Urinary bladder (tissue), 4 donors: ENCODE results near the gene PYCARD. TPM values are rescaled to one million over a fixed set of nuclear protein-coding genes. Genes with fewer than 3 reads are reported as not detected.
A peak's percentile ranks its signal among the peaks of the same experiment; 100 is the strongest.
"Not testable (repeated sequence)": the region's sequence is repeated elsewhere in the genome, so short reads cannot be mapped to it uniquely, and the experiment has no call there.

ENCODE experiments used
- DNase-seq: peaks from one replicate; pipeline ENCODE4 v3.0.0-alpha.2; 2015; ENCODE audit errors: extremely low spot score
- H3K27ac ChIP-seq: one replicate; pipeline ENCODE4 v1.5.1; 2013; ENCODE audit warnings: low read depth, mild to moderate bottlenecking, moderate library complexity
- H3K36me3 ChIP-seq: one replicate; pipeline ENCODE4 v1.6.1; 2013; ENCODE audit warnings: mild to moderate bottlenecking, moderate library complexity; ENCODE audit not compliant: insufficient read depth
- H3K4me1 ChIP-seq: one replicate; pipeline ENCODE4 v1.6.1; 2013; ENCODE audit warnings: mild to moderate bottlenecking, moderate library complexity; ENCODE audit not compliant: insufficient read depth
- H3K4me3 ChIP-seq: one replicate; pipeline ENCODE4 v1.5.1; 2013; ENCODE audit warnings: low read depth, low read length
- WGBS: extraction: QIAGEN DNeasy Blood & Tissue Kit; methylation state at CpG from one replicate; pipeline ENCODE4 v1.1.7; 2013; 5-methylcytosine and 5-hydroxymethylcytosine counted together
- polyA plus RNA-seq: library from polyadenylated mRNA; stranded (reverse); fragments of 200-250 nt; gene quantifications from one replicate; pipeline ENCODE4 v1.2.3, GENCODE V29; 2013
- small RNA-seq: library from RNA; depleted of rRNA; stranded (forward); fragments of <200 nt; gene quantifications from one replicate; pipeline ENCODE3, GENCODE V24; 2014
- total RNA-seq: library from RNA; depleted of rRNA; stranded (reverse); fragments of >200 nt; gene quantifications from one replicate; pipeline ENCODE4 v1.2.3, GENCODE V29; 2014
- donor health status: healthy with polysubstance abuse.
- donor health status: healthy.

PYCARD gene
- total and polyA plus RNA-seq, 2 donors: 21.7 to 34.9 TPM

GRCh38 chr16:31179747-31180459 lies 22.7 kb downstream of the PYCARD start, which contains the start of gene FUS:
TSS of gene FUS (plus strand) at chr16:31180139. CDS start at chr16:31180215, 76 bp downstream.
- WGBS: under 1% methylated on average over 69 of the region's 69 CpGs
- no peaks in the 10 kb centered on the region for H3K4me1 ChIP-seq
- DNase-seq: peak; percentile 83
- peaks cover under 1% of the 10 kb centered on the region for H3K36me3 ChIP-seq
- peak within 1 kb of the TSS; percentile 69 for H3K4me3 ChIP-seq
- H3K27ac ChIP-seq: peak within 1 kb of the TSS; percentile 98

- 2% methylated on average over 27 of the region's 27 CpGs for WGBS
- no peak for DNase-seq
Observed at GRCh38 chr16:31179219-31179746, 23.3 kb downstream of the PYCARD start.

DNA sequence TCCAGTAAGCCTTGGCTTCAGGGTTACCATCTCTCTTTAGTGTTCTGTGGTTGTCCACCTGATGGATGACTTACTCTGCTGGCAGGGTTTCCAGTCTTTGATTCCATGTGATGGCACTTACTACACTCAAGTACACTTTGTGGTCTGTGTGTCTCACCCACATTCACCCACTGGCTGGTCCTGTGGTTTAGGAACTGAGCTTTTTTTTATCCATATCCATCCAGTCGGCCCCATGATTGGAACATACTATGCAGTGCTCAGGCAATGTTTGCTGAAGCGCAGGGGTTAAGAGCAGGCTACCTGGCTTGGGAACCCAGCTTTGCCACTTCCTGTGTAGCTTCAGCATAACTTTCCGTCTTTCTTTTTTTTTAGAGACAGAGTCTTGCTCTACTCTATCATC lies 25.4 kb downstream of the PYCARD start:
- WGBS: 64% methylated on average over 3 of the region's 3 CpGs
- no peak overlapping the region for H3K27ac ChIP-seq
- H3K4me1 ChIP-seq: no peaks in the 10 kb centered on the region
- no peak overlapping the region for H3K4me3 ChIP-seq
- no peaks in the 10 kb centered on the region for H3K36me3 ChIP-seq
- DNase-seq: no peak

More at GRCh38 chr16:31179219-31179746, 23.3 kb downstream of the PYCARD start:
- Histone ChIP-seq H3K36me3 (no peaks in the 10 kb centered on the region), H3K4me3 (peak overlapping the region; percentile 69), H3K27ac (peak overlapping the region; percentile 98), H3K4me1 (no peaks in the 10 kb centered on the region)

DNA sequence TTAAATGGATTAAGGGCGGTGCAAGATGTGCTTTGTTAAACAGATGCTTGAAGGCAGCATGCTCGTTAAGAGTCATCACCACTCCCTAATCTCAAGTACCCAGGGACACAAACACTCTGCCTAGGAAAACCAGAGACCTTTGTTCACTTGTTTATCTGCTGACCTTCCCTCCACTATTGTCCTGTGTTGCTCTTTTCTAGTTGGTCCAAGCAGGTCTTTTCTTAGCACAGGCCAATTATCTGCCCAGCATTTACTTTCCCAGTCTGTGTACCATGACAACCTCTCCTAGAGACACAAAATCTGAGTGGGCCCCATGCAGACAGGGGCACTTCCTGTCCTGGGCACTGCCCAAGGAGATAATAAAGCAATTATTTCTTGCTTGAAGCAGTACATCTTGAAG lies 32.5 kb downstream of the PYCARD start:
- not testable (repeated sequence) for DNase-seq, H3K36me3 ChIP-seq, H3K4me1 ChIP-seq, H3K4me3 ChIP-seq, H3K27ac ChIP-seq
- no CpG with 5 or more reads among the region's 2 CpGs for WGBS

DNA sequence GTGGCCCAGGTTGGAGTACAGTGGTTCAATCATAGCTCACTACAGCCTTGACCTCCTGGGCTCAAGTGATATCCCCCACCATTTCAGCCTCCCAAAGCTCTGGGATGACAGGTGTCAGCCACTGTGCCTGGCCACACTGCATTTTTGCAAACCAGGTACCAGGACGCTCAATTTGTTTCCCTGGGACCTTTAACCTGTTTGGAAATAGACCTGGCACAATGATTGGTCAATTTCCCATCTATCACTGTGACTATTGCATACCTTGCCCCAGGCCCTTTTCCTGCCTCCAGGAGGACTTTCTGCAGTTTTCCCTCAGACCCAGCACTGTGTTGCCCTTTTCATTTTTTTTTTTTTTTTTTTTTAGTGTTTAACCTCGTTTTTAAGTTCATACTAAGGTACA lies 33.7 kb downstream of the PYCARD start:
- WGBS: 67% methylated on average over 2 of the region's 2 CpGs
- Histone ChIP-seq H3K4me1 (no peaks in the 10 kb centered on the region), H3K36me3 (no peaks in the 10 kb centered on the region), H3K27ac (no peak overlapping the region), H3K4me3 (no peak overlapping the region)
- no peak for DNase-seq

GRCh38 chr16:31167315-31167714 lies 35.2 kb downstream of the PYCARD start:
- Histone ChIP-seq H3K27ac (no peak overlapping the region), H3K4me1 (no peaks in the 10 kb centered on the region), H3K4me3 (no peak overlapping the region), H3K36me3 (no peaks in the 10 kb centered on the region)
- no peak for DNase-seq
- 91% methylated on average over 8 of the region's 8 CpGs for WGBS

GRCh38 chr16:31157136-31157535 lies 45.4 kb downstream of the PYCARD start:
- H3K36me3 ChIP-seq: no peaks in the 10 kb centered on the region
- no peak overlapping the region for H3K4me3 ChIP-seq
- H3K27ac ChIP-seq: no peak overlapping the region
- WGBS: 44% methylated on average over 8 of the region's 8 CpGs
- DNase-seq: no peak
- no peaks in the 10 kb centered on the region for H3K4me1 ChIP-seq

Small RNA genes within 50 kb of the gene (small RNA-seq; reads per million reads assigned to genes)
- gene AC009088.4 (not detected), gene NDUFA3P6 (not detected)

Other genes with a start within 250 kb of the PYCARD start
- gene SETD1A, start 245.0 kb downstream of the PYCARD start, total RNA-seq: 2.9 TPM
- 14.6 TPM for gene SETD1A, start 245.0 kb downstream of the PYCARD start, polyA plus RNA-seq
- 11.0 TPM for gene HSD3B7, start 217.6 kb downstream of the PYCARD start, total RNA-seq
- gene HSD3B7, start 217.6 kb downstream of the PYCARD start, polyA plus RNA-seq: 20.3 TPM
- 0.74 TPM for gene STX1B, start 192.1 kb downstream of the PYCARD start, total RNA-seq
- 0.47 TPM for gene STX1B, start 192.1 kb downstream of the PYCARD start, polyA plus RNA-seq
- 18.0 TPM for gene STX4, start 169.2 kb downstream of the PYCARD start, total RNA-seq
- gene STX4, start 169.2 kb downstream of the PYCARD start, polyA plus RNA-seq: 68.2 TPM
- gene ZNF668, start 128.5 kb downstream of the PYCARD start, total RNA-seq: 4.5 TPM
- gene ZNF668, start 128.5 kb downstream of the PYCARD start, polyA plus RNA-seq: 10.7 TPM
- 9.4 TPM for gene ZNF646, start 128.3 kb downstream of the PYCARD start, total RNA-seq
- gene ZNF646, start 128.3 kb downstream of the PYCARD start, polyA plus RNA-seq: 11.5 TPM
- 1.1 TPM for gene PRSS53, start 113.8 kb downstream of the PYCARD start, total RNA-seq
- gene PRSS53, start 113.8 kb downstream of the PYCARD start, polyA plus RNA-seq: 4.7 TPM
- 43.8 TPM for gene VKORC1, start 108.0 kb downstream of the PYCARD start, total RNA-seq
- gene VKORC1, start 108.0 kb downstream of the PYCARD start, polyA plus RNA-seq: 210 TPM
- gene BCKDK, start 94.4 kb downstream of the PYCARD start, total RNA-seq: 10.4 TPM
- 56.0 TPM for gene BCKDK, start 94.4 kb downstream of the PYCARD start, polyA plus RNA-seq
- 41.2 TPM for gene KAT8, start 85.1 kb downstream of the PYCARD start, total RNA-seq
- 64.5 TPM for gene KAT8, start 85.1 kb downstream of the PYCARD start, polyA plus RNA-seq
- gene PRSS8, start 67.0 kb downstream of the PYCARD start, total RNA-seq: 1.6 TPM
- gene PRSS8, start 67.0 kb downstream of the PYCARD start, polyA plus RNA-seq: 1.6 TPM
- 2.0 TPM for gene PRSS36, start 52.7 kb downstream of the PYCARD start, total RNA-seq
- 2.6 TPM for gene PRSS36, start 52.7 kb downstream of the PYCARD start, polyA plus RNA-seq
- gene FUS, start 22.6 kb downstream of the PYCARD start, total RNA-seq: 81.6 TPM
- 159 TPM for gene FUS, start 22.6 kb downstream of the PYCARD start, polyA plus RNA-seq
- gene TRIM72, start 11.4 kb upstream of the PYCARD start, total RNA-seq: 2.5 TPM
- gene TRIM72, start 11.4 kb upstream of the PYCARD start, polyA plus RNA-seq: 0.05 TPM
- not detected for gene PYDC1, start 14.4 kb upstream of the PYCARD start, total RNA-seq
- not detected for gene PYDC1, start 14.4 kb upstream of the PYCARD start, polyA plus RNA-seq
- gene ITGAM, start 57.2 kb upstream of the PYCARD start, total RNA-seq: 6.9 TPM
- 6.5 TPM for gene ITGAM, start 57.2 kb upstream of the PYCARD start, polyA plus RNA-seq
- 2.2 TPM for gene ITGAX, start 152.4 kb upstream of the PYCARD start, total RNA-seq
- 3.3 TPM for gene ITGAX, start 152.4 kb upstream of the PYCARD start, polyA plus RNA-seq
- 0.21 TPM for gene ITGAD, start 190.6 kb upstream of the PYCARD start, total RNA-seq
- 0.05 TPM for gene ITGAD, start 190.6 kb upstream of the PYCARD start, polyA plus RNA-seq
- gene COX6A2, start 225.6 kb upstream of the PYCARD start, total RNA-seq: not detected
- not detected for gene COX6A2, start 225.6 kb upstream of the PYCARD start, polyA plus RNA-seq
- 0.79 TPM for gene ZNF843, start 240.0 kb upstream of the PYCARD start, total RNA-seq
- 0.76 TPM for gene ZNF843, start 240.0 kb upstream of the PYCARD start, polyA plus RNA-seq